ENCODE results near the gene CCNYL1. TPM values are rescaled to one million over a fixed set of nuclear protein-coding genes. Genes with fewer than 3 reads are reported as not detected.

The CCNYL1 gene
- total RNA-seq, 6 donors from 2014 or later, result 10.9 to 27.0 (median 19.2) TPM

DNA sequence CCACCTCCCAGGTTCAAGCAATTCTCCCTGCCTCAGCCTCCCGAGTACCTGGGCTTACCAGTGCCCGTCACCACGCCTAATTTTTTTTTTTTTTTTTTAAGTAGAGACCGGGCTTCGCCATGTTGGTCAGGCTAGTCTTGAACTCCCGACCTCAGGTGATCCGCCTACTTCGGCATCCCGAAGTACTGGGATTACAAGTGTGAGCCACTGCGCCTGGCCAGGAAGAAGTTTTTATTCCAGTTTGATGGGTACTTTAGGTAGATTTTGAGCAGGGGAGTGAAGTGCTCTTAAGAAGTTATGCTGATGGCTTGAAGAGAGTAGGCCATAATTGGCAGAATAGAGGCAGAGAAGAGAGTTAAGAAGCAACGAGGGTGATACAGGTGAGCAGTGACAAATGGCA is 33.0 kb downstream of the CCNYL1 start:
- Histone ChIP-seq H3K9me3 (no peaks in the 10 kb centered on the region), H3K27ac (no peak overlapping the region), H3K36me3 (peaks cover 5 to 35% (median 14%) of the 10 kb centered on the region in 4 donors)

DNA sequence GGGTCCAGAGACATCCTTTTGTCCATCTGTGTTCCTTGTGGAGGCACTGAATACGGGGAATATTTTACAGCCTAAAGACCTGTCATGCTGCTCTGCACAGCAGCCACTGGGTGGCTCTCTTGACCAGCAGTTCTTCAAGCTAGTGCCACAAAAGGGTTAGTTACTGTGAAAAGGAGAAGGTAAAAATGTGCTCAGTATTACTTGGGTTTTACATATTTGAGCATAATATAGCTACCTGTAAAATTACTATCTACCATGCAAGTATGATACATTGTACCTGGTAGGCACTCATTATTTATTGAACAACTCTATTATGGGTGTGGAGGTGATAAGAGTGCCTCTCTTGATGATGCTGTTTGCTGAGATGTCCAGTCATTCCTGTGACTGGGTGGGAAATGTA is 34.7 kb downstream of the CCNYL1 start:
- no peak for TF ChIP-seq POLR2AphosphoS5 (IDR thresholded peaks at IDR 0.05)
- TF ChIP-seq, protein P1, sequence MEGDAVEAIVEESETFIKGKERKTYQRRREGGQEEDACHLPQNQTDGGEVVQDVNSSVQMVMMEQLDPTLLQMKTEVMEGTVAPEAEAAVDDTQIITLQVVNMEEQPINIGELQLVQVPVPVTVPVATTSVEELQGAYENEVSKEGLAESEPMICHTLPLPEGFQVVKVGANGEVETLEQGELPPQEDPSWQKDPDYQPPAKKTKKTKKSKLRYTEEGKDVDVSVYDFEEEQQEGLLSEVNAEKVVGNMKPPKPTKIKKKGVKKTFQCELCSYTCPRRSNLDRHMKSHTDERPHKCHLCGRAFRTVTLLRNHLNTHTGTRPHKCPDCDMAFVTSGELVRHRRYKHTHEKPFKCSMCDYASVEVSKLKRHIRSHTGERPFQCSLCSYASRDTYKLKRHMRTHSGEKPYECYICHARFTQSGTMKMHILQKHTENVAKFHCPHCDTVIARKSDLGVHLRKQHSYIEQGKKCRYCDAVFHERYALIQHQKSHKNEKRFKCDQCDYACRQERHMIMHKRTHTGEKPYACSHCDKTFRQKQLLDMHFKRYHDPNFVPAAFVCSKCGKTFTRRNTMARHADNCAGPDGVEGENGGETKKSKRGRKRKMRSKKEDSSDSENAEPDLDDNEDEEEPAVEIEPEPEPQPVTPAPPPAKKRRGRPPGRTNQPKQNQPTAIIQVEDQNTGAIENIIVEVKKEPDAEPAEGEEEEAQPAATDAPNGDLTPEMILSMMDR (IDR thresholded peaks at IDR 0.05), result peak; percentile 75 to 86 (median 78)
- Histone ChIP-seq H3K27ac (no peak overlapping the region), H3K4me1 (peaks cover 0 to 12% (median 0%) of the 10 kb centered on the region in 4 donors), H3K9me3 (no peaks in the 10 kb centered on the region), H3K36me3 (peaks cover 5 to 43% (median 20%) of the 10 kb centered on the region in 4 donors), H3K27me3 (no peaks in the 10 kb centered on the region), H3K4me3 (no peak overlapping the region)
- DNase-seq (peak in 1 of 2 donors; percentile 74), ATAC-seq (ENCODE audit: low FRiP score in 2 of 2) (peak; percentile 79 to 83)
- WGBS, 2 donors, result 31 to 42% methylated on average over 1 of the region's 1 CpG

More for the DNA sequence above, 33.0 kb downstream of the CCNYL1 start:
- Histone ChIP-seq H3K27me3 (no peaks in the 10 kb centered on the region), H3K4me1 (peaks cover 0 to 12% (median 0%) of the 10 kb centered on the region in 4 donors), H3K4me3 (no peak overlapping the region)
- DNase-seq (no peak), ATAC-seq (ENCODE audit: low FRiP score in 2 of 2) (no peak)
- WGBS, 2 donors, result 67 to 72% methylated on average over 11 of the region's 11 CpGs
- TF ChIP-seq EP300 (IDR thresholded peaks at IDR 0.05) (no peak), POLR2A (IDR thresholded peaks at IDR 0.05) (no peak), POLR2AphosphoS5 (IDR thresholded peaks at IDR 0.05) (no peak)
- TF ChIP-seq, protein P1 (IDR thresholded peaks at IDR 0.05), result no peak

DNA sequence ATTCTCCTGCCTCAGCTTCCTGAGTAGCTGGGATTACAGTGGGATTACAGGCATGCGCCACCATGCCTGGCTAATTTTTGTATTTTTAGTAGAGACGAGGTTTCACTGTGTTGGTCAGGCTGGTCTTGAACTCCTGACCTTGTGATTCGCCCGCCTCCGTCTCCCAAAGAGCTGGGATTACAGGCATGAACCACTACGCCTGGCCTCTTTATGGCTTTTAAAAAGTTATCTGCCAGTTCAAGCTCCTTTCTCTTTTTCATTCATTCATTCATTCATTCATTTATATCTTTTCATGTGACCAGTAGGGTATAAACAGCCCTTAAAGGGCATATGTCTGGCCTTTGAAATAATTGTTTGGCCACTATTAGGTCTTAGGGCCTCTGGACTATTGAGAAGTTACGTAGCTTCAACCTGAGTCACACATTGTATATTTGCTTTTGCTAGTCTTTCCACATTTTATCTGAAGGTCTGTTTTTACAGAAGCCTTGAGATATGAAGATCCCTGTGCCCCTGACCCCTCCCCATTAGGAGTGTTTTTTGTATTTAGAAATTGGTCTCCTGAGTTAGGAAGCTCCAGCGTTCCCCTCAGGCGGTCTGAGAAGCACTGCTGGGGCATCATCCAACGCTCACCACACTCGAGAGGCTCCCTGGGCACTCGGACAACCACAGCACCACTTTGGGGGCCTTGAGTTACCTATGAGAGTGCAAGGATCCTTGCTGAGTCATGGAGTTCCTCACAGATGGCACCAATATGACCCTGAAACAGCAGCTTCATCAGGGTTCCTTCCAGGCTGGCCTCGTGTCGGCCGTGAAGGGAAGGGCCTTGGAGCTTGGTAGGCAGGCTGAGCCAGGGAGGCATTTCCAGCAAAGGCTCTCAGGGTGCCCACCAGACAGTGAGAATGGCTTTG is 36.5 kb downstream of the CCNYL1 start:
- Histone ChIP-seq H3K9me3 (no peaks in the 10 kb centered on the region), H3K4me1 (peaks cover 0 to 12% (median 0%) of the 10 kb centered on the region in 4 donors), H3K27ac (peak overlapping the region in 2 of 4 donors; percentile 14 to 39), H3K27me3 (no peaks in the 10 kb centered on the region), H3K36me3 (peaks cover 0 to 40% (median 15%) of the 10 kb centered on the region in 4 donors), H3K4me3 (no peak overlapping the region)
- peak in 1 of 2 donors; percentile 44 for DNase-seq
- 79 to 92% methylated on average over 14 to 15 of the region's 15 CpGs for WGBS, 2 donors
- TF ChIP-seq EP300 (IDR thresholded peaks at IDR 0.05) (no peak), POLR2AphosphoS5 (IDR thresholded peaks at IDR 0.05) (no peak), POLR2A (IDR thresholded peaks at IDR 0.05) (no peak)
- TF ChIP-seq, protein P1 (IDR thresholded peaks at IDR 0.05), result no peak
- no peak for ATAC-seq (ENCODE audit: low FRiP score in 2 of 2)

DNA sequence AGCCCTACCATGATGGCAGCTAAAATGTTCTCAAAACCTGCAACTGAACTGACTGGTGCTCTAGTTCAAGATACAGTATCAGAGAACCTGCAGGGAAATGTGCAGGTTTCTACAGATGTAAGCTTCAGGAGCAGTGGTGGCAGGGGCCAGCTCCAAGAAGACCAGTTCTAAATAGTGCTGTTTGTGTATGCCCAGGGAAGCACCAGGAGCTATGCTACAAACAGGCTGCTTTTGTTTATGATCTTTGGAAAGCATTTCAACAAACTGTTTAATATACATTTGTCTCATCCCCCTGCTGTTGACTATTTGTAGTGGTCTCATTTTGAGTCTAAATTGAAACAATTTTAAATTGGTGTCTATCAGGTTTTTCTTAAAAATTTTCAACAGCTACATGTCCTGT is 37.6 kb downstream of the CCNYL1 start:
- peaks cover 0 to 41% (median 9%) of the 10 kb centered on the region in 4 donors for H3K36me3 ChIP-seq
- no peaks in the 10 kb centered on the region for H3K27me3 ChIP-seq
- no peak overlapping the region for H3K4me3 ChIP-seq
- H3K27ac ChIP-seq, result peak overlapping the region in 1 of 4 donors; percentile 35
- H3K9me3 ChIP-seq, result no peaks in the 10 kb centered on the region
- peaks cover 0 to 12% (median 0%) of the 10 kb centered on the region in 4 donors for H3K4me1 ChIP-seq
- ATAC-seq (ENCODE audit: low FRiP score in 2 of 2) (no peak), DNase-seq (no peak)
- TF ChIP-seq, protein P1 (IDR thresholded peaks at IDR 0.05), result no peak
- no peak for TF ChIP-seq POLR2AphosphoS5 (IDR thresholded peaks at IDR 0.05)
